ENCODE measurements around the gene CDH13. TPM values are rescaled to one million over a fixed set of nuclear protein-coding genes. Genes with fewer than 3 reads are reported as not detected.

Gene CDH13
- total RNA-seq, 1 donor from 2014 or later, result not detected

GRCh38 chr16:83105279-83106077 is 478.7 kb downstream of the CDH13 start:
- intact Hi-C loops (cut with micrococcal nuclease), result no loop called here

GRCh38 chr16:83109490-83110125 is 482.8 kb downstream of the CDH13 start:
- intact Hi-C loops (cut with micrococcal nuclease), result loop anchor here (5.0 kb wide), 1 partner anchor 108 kb away; no protein-coding TSS in a partner anchor

GRCh38 chr16:83110269-83110668 is 483.5 kb downstream of the CDH13 start:
- intact Hi-C loops (cut with micrococcal nuclease), result loop anchor here (5.0 kb wide), 1 partner anchor 107 kb away; no protein-coding TSS in a partner anchor

GRCh38 chr16:83113317-83113716 is 486.5 kb downstream of the CDH13 start:
- intact Hi-C loops (cut with micrococcal nuclease), result loop anchor here (5.0 kb wide), 1 partner anchor 104 kb away; no protein-coding TSS in a partner anchor

DNA sequence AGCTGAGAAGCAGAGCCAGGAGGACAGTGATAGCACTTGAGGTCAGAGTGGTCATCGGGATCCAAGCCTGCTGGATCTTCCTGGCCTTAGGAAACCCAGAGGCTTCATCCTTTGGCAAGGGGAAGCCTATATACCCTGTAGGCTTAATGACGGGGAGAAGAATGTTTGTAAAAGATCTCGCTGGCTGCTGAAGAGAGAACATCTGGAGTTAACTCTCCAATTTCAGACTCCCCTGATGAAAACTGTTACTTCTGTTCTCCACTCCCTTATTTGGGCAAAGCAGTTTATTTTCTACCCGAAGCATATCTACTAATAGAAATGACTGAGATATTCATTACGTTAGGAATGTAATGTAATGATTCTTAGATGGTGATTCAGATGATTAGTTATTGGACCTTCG is 487.0 kb downstream of the CDH13 start:
- intact Hi-C loops (cut with micrococcal nuclease), result loop anchor here (5.0 kb wide), 1 partner anchor 103 kb away; no protein-coding TSS in a partner anchor

DNA sequence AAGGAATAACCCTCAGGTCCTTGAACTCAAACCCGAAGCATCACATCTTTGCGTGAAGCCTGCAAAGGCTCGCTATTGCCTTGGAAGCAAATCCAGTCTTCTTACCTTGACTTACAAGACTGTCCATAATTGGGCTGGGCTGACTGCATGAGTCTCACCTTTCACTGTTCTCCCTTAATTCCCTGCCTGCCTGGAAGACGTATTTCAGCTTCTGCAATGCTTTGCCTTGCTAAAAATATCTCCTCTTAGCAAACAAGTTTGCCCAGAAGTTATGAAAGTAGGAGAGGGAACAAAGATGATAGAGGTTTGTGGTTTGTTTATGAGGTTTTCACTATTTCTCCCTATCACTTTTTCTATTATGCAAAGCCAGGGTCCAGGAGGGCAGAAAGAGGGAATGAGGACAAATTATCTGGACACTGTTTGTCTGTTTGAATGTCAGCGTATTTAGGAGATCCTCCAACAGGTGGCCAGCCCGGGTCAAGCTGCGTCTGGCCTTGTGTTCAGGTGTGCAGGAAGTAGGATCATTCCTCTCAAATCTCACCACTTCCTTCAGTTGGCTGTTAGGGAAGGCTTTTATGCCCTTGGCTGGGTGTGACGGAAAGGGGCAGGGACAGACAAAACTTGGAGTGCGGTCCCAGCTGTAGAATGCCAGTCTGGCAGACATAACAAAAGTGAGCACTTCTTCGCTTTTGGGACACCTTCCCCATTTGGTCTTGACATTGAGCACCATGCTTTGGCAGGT is 488.9 kb downstream of the CDH13 start:
- intact Hi-C loops (cut with micrococcal nuclease), result no loop called here

GRCh38 chr16:83116274-83116892 is 489.6 kb downstream of the CDH13 start:
- intact Hi-C loops (cut with micrococcal nuclease), result no loop called here

- intact Hi-C loops (cut with micrococcal nuclease), result no loop called here
These were observed 491.0 kb downstream of the CDH13 start for GRCh38 chr16:83117810-83118209.

DNA sequence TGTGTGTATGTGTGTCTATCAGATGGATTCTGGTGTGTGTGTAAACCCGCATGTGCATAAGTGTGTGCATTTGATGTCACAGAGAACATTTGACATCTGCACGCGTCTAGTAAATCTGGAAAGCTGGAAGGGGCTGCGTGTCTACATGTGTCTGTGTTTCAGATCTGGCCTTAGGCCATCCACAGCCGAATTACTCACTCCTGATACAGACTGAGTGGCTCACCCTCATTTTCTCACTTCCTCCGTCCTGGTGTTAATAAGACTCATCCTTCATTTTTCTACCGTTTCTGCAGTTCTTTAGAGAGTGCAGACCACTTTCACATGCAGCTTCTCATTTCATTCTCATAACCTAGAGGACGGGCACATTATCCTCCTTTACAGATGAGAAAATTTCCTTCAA is 491.6 kb downstream of the CDH13 start:
- intact Hi-C loops (cut with micrococcal nuclease), result no loop called here

- intact Hi-C loops (cut with micrococcal nuclease), result no loop called here
These were observed 499.3 kb downstream of the CDH13 start for GRCh38 chr16:83125999-83126568.

GRCh38 chr16:83128041-83128440 is 501.3 kb downstream of the CDH13 start:
- intact Hi-C loops (cut with micrococcal nuclease), result no loop called here

DNA sequence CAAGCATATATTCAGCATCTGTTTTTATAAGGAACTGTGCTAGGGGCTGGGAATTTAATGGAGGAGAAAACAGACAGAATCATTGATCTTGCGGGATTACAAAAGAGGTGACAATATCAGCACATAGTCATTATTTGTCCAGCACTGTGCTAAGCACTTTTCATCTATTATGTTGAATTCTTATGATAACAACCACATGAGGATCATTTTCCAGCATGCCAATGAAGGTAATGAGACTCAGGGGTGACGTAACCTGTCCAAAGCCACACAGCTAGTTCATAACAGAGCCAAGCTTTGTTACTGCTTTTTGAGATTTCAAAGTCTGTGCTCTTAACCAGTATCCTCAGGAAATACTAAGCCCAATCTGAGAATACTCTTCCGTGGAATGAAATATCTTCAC is 503.3 kb downstream of the CDH13 start:
- intact Hi-C loops (cut with micrococcal nuclease), result no loop called here

- intact Hi-C loops (cut with micrococcal nuclease), result no loop called here
These were observed 507.9 kb downstream of the CDH13 start for GRCh38 chr16:83134638-83135037.

- intact Hi-C loops (cut with micrococcal nuclease), result no loop called here
These were observed 509.6 kb downstream of the CDH13 start for GRCh38 chr16:83136419-83136818.

GRCh38 chr16:83136924-83137323 is 510.2 kb downstream of the CDH13 start:
- intact Hi-C loops (cut with micrococcal nuclease), result no loop called here

DNA sequence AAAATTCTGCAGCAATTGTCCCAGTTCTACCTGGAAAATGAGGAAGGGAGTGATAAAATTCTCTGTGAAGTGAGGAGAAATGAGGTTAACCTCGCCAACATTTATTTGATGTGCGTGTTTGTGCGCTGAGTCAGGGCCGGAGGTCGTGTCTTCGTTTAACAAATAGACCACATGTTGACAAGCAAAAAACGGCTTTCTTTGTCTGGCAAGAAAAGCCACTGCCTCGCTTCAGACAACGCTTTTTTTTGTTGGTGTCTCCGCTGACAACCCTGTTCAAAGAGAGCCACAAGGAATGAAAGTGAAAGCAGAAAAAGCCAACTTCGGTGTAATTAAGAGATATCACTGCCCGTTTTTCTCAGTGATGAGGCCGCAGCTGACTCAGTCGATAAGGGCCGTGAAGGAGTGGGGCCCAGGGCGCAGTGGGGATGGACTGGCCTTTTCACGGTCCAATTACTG is 510.6 kb downstream of the CDH13 start:
- intact Hi-C loops (cut with micrococcal nuclease), result no loop called here

GRCh38 chr16:83137894-83138293 is 511.1 kb downstream of the CDH13 start:
- intact Hi-C loops (cut with micrococcal nuclease), result no loop called here

GRCh38 chr16:83138512-83138911 is 511.7 kb downstream of the CDH13 start:
- intact Hi-C loops (cut with micrococcal nuclease), result no loop called here

DNA sequence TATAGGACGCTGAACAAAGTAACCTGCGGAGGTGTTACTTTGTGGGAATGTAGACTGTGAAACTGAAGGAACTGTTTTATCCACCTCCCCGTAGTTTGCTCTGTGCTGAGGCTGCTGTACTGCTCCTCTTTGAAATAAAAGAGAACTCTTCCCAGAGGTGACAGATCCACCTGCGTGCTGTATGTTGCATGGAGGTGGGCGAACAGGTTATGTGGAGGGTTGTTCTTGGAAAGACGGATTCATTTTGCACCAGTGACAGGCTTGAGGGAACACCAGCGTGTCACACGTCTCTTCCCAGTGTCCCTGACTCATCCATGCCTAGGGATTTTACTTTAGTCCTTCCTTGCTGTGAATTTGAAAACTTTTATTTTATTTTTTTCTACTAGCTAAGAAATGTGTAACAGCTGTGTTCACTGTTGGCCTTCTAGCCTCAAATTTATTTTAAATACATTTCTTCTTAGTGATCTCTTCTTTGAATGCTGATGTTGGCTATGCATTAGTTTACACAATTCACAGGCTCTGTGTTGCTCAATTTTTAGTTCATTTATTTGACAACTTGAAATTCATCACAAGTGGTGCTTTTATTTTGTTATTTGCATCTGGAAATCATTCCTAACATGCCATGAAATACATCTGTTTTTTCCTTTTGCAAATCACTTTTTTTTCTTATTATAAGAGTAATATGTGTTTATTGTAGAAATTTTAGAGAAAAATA is 512.4 kb downstream of the CDH13 start:
- intact Hi-C loops (cut with micrococcal nuclease), result no loop called here

GRCh38 chr16:83143788-83144187 is 517.0 kb downstream of the CDH13 start:
- intact Hi-C loops (cut with micrococcal nuclease), result no loop called here
